HG03175 (cell line): ENCODE measurements around the gene PLAGL1.
"Not testable (repeated sequence)": the region's sequence is repeated elsewhere in the genome, so short reads cannot be mapped to it uniquely, and the experiment has no call there.

ENCODE experiments used
- ATAC-seq: cut with Tn5 transposase; IDR thresholded peaks from one replicate; pipeline ENCODE4 v1.9.1; 2021; ENCODE audit warnings: mild to moderate bottlenecking, moderate library complexity; ENCODE audit not compliant: unreplicated experiment

The PLAGL1 gene

DNA sequence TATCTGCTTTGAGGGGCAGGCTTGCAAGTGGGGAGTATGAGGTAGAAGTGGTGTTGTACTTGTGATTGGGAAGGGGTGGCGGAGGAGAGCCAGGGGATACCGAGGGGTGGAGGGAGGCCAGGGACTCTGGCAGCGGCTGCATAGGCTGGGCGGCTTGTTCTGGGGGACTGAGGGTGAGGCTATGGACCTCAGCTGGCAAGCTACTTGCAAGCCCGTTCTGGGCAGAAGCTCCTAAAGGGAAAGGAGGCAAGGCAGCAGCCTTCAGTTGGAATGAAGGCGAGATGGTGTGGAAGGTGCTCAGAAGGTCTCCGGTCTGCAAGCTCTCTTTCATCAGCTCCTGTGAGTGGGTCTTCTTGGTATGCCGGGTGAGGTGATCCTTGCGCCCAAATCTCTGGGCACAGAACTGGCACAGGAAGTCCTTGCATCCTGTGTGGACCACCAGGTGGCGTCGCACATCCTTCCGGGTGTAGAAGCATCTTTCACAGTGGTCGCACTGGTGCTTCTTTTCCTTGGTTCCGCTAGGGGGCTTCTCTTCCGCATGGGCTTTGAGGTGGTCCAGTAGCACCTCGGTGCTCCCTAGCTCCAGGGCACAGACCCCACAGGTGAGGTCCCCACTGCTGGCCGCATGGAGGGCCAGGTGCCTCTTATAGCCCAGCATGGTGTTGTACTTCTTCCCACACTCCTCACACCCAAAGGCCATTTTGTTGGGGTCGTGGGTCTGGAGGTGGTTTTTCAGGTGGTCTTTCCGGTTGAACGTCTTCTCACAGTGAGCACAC, 66.0 kb downstream of the PLAGL1 start:
- peak; percentile 58 for ATAC-seq

DNA sequence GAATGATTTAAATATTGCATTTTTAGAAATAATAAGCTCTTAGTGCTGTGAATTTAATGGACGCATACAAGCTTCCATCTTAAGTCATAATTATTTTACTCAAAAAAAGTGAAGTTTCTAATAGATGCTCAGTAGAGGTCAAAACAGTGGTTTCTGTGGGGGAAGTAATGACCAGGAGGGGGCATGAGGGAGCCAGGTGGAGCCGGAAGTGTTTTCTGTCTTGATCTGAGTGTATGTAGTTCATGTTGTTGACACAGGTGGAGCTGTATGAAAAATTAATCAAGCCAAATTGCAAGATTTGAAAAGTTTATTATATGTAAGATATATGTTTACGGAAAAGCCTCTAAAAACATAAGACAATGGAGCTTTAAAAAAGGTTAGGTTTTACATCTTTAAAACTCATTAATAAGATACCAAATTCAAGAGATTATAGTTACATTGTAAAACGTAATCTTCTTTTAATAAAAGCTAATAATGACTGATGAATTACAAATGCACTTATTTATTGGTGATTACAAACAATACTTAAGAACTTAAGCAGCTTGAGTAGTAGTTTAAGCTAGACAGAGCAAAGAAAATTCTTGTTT, 68.0 kb downstream of the PLAGL1 start:
- peak; percentile 100 for ATAC-seq

DNA sequence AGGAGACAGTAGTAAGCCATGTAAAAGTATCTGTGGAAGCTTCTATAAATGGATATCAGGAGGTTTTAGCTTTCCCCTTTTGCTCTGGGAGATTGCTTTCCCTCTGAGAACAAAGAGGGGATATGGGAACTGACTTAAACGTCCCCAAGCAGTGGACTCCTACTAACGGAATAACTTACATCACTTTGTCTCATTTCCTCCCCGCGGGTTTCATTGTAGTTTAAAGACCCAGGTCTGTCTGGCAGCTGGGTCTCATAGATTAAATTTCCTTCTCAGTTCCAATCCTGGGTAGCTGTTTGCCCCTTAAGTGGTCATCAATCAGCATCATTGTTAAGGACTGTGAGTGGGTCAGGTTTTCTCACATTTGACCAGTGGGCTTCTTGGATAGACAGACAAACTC, 68.7 kb downstream of the PLAGL1 start:
- no peak for ATAC-seq

DNA sequence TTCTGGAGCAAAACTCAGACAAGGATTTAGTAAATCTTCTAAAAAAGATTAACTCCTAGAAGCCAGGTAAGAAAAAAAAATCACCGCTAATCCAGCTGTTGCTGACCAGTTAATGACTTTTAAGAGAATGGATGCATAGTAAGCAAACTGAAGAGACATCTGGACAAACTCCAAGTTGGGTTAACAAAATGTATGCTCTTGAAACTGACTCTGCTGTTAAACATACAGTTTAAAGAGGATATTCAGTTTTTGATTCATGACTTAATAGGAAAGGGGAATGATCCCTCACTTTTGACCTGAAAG, 70.4 kb downstream of the PLAGL1 start:
- no peak for ATAC-seq

DNA sequence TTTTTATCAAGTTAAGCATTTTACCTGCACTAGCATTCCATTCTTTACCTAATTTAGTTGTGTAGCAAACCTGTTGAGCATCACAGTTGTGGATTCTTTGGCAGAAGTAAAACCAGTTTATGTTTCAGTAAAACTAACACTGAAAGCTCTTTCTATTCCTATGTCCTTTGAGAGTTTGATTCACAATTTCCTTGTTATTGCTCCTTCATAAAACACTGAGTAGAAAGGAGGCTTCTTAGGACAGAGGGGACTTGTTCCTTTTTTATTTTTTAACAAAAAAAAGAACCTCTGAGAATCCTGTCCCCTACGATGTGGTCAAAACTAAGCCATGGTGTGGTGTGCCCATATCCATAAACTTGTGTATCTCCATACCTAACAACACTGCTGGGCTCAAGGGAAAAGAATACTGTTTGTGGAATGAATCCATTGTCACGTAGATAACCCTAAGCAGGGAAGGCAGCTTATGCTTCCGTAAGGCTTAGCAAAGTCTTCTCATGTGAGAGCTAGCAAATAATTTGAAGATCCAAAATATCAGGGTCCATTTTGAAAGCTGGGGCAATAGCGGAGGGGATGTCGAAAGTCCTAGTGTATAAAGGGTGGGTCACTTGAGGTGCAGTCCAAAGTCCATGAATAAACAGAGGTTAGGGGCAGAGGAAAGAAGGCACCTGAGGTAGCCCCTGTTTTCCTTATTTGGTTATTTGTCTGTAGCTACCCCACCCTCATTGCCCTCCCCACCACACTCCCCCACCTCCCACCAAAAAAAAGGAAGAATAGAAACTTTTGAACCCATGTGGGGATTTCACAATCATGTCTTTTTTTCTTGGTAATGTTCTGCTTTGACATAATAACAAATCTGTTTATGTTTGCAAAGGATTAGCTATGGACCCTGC, 71.0 kb downstream of the PLAGL1 start:
- no peak for ATAC-seq

DNA sequence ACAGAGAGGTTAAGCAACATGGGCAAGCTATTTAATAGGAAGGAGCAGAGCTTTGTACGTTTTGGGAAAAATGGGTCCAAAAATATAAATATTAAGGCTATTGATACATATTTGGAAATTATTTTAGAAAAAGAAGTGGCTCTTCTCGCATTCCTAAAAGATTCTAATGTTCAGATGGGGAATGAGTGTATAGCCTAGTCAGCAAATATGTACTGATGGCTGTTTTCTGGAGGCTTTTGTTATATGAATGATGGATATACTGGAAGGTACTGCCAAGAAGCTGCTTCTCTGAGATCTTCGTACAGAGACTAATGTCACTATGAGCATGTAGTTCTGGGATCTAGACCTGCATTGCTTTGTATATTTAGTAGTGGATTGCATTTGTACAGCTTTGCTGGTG, 71.7 kb downstream of the PLAGL1 start:
- ATAC-seq, result no peak

DNA sequence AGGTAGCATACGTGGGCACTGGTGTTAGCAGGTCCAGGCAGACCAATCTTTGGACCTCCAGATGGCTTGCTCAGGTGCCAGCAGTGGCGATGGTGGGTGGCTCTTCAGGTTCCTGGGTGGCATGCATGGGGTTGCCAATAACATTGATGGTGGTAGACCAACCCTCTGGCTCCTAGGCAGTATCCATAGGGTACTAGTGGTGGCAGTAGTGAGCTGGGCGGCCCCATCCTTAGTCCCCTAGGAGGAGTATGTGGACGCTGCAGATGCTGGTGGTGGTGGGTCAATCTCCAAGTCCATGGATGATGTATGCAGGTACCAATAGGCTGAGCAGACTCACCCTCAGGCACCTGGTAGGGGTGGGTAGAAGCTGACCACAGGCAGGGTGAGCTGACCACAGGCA, 73.2 kb downstream of the PLAGL1 start:
- no peak for ATAC-seq

DNA sequence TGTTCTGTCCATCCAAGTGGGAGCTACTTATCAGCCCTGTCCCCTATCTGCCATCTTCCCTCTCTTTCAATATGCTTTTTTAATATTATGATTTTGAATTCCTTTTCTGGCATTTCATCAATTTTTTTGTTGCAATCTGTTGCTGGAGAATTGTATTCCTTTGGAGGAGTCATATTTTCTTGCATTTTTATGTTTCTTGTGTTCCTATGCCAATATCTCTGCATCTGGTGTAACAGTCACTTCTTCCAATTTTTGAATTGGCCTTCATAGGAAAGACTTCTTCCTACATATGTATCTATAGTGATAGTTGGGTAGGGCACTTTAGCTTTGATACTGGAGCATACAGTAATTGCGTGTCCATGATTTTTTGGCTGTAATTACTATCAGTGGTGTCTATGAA, 73.7 kb downstream of the PLAGL1 start:
- ATAC-seq, result no peak

DNA sequence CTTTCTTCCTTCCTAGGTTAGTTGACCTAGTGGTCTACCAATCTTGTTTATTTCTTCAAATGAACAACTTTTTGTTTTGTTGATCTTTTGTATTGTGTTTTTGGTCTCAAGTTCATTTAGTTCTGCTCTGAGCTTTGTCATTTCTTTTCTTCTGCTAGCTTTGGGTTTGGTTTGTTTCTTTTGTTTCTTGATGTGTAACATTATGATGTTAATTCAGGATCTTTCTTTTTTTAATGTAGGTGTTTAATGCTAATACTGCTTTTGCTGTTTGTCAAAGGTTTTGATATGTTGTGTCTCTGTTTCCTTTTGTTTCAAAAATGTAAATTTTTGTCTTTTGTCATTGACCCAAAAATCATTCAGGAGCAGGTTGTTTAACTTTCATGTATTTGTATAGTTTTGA, 78.1 kb downstream of the PLAGL1 start:
- ATAC-seq, result no peak

DNA sequence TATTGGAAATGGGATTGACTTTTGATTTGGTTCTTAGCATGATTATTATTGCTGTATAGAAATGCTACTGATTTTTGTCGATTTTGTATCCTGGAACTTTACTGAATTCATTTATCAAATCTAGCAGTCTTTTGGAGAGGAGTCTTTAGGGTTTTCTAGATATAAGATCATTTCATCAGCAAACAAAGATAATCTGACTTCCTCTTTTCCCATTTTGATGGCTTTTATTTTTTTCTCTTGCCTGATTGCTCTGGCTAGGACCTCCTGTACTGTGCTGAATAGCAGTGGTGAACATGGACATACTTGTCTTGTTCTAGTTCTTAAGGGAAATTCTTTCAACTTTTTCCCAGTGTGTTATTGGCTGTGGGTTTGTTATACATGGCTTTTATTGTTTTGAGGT, 79.2 kb downstream of the PLAGL1 start:
- no peak for ATAC-seq

DNA sequence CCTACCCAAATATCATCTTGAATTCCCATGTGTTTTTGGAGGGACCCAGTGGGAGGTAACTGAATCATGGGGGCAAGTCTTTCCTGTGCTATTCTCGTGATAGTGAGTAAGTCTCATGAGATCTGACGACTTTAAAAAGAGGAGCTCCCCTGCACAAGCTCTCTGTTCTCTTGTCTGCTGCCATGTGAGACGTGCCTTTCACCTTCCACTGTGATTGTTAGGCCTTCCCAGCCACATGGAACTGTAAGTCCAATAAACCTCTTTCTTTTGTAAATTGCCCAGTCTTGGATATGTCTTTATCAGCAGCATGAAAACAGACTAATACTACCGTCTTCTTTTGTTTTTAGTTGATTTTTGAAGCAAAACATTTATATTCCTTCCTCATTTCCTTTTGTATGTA, 91.0 kb downstream of the PLAGL1 start:
- not testable (repeated sequence) for ATAC-seq

DNA sequence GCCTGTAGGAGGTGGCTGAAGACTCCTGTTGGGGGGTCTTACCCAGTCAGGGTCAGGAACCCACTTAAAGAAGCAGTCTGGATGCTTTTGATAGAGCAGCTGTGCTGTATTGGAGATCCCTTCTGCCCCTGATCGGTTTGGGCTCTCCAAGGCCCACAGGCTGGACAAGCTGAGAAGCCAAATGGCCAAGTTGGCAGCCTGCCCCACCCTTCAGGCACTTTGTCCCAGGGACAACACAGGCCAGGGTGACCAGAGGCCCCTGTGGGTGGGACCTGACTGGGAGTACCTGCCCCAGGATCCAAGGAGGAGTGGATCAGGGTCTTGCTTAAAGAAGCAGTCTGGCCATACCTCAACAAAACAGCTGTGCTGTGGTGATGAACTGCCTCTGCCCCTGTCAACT, 95.4 kb downstream of the PLAGL1 start:
- no peak for ATAC-seq

DNA sequence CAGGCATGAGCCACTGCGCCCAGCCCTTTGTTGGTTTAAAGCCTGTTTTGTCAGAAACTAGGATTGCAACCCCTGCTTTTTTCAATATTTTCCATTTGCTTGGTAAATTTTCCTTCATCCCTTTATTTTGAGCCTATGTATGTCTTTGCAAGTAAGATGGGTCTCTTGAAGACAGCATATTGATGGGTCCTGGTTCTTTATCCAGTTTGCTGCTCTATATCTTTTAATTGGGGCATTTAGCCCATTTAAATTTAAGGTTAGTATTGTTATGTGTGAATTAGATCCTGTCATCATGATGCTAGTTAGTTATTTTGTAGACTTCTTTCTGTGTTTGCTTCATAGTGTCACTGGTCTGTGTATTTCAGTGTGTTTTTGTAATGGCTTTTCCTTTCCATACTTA, 97.0 kb downstream of the PLAGL1 start:
- ATAC-seq, result no peak

DNA sequence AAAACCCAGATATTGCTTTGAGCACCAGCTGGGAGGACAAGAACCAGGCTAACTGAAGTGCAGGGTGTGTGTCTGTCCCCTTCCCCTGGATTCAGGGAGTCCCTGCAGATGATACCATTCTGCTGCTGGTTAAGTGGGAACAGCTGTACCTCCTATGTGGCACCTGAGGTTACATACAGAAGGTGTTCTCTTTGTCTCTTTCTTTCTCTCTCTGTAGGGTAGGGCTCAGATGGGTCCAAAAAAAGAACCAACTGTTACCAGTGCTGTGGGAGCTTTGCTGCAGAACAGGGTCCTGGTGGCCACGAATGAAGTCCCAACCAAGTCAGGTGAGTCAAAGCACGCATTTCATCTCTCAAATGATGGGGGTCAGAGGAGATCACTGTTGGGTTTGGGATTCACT, 105.2 kb downstream of the PLAGL1 start:
- no peak for ATAC-seq

DNA sequence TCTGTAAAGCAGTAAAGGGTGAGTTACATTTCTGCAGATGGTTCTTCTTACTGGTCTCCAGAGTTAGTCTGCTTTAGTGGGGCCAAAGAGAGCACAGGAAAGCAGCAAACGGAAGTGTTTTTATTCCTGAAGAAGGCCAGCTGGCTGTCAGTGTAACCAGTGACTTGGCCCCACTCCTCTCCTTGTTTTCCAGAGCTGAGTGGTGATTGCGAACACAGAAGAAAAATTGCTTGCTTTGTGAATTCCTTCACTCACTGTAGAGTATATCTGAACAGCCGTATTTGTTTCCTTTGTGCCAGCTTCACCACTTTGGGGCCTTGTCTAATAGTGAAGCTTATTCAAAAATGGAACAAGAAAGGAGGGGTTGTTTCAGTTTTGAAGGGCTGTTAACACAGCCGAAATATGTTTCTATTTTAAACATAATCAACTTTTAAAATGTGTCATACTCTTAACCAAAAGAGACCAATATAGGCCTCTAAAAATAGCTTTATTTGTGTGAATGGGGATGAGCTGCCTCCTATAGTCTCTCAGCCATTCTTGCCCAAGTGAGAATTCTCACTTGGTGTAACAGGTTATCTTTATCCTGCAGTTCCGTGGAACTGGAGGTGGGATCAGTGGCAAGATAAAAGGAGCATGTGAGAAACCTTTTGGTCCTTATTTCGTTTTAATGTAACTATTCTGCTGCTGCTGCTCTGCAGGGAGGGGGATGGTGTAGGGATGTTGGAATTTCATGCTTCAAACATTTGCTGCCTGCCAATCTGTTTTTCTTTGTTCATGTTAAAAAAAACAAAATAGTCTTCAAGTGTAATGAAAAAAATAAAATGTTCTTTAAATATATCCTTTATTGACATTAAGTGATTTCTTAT, 105.9 kb downstream of the PLAGL1 start:
- ATAC-seq, result peak; percentile 94

DNA sequence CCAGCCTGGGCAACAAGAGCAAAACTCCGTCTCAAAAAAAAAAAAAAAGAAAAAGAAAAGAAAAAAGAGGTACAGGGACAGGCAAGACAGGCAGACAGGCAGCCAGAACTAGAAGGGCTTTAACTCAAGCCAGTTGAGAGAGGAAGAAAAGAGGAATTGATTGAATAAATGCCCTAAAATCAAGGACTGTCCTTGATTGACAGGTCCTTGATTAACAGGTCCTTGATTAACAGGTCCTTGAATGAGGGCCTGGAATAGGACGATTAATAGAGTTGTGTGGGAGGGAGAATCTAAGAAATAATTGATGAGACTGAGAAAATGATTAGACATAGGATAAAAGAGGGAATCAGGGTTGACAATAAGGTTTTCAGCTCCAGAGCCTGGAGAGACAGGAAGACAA, 107.7 kb downstream of the PLAGL1 start:
- ATAC-seq, result no peak

DNA sequence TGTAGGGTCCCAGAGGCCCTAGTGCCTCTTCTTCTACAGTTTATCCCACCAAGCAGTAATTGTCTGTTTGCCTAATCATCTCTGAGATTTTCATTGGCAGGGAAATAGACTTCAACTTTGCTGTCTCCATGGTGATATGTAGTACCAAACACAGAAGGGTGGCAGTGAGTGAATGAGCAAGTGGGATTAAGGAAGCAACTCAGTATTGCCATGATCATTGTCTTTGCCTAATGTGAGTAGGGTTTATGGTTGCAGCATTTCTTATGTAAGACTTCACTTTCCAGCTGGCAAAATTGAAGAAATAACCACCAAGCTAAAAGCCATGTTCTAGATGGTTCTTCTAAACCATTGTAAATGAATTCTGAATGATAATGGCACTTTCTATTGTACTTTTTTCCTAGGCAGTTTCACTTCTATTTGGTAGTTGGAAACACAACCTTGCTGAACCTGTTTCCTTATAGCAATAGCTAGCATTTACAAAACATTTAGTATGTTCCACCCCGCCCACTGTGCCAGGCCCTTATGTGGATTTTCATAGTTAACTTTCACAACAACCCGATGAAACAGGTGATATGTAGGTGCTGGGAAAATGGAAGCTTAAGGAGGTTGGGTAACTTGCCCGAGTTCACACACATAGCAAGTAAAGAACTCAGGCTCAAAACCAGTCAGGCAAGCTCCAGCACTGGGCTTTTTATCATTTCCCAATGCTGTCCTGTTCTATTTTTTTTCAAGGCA, 111.8 kb downstream of the PLAGL1 start:
- no peak for ATAC-seq

DNA sequence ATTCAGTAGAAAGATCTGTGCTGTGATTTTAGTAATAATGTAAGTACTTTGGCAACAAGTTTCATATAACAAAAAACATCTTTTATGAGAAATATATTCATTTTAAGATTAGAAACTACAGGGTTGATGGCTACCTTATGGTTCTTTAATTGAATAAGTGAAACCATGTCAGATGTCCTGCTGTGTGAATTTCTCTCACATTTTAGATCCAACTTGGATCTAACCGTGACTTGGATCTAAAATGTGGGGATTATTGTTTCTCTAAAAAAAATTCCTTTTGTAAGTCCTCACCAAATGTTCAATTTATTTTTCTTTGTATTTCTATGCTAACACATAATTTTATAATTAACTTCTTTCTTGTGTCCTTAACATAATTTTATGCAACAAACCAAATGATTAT, 113.4 kb downstream of the PLAGL1 start:
- no peak for ATAC-seq
